Chondrocyte (in vitro differentiated cells): ENCODE data around the gene OR4M1. TPM values are rescaled to one million over a fixed set of nuclear protein-coding genes. Genes with fewer than 3 reads are reported as not detected.
"Not testable (repeated sequence)": the region's sequence is repeated elsewhere in the genome, so short reads cannot be mapped to it uniquely, and the experiment has no call there.

ENCODE experiments used
- DNase-seq: peaks from one replicate; pipeline ENCODE4 v3.0.0; 2021; ENCODE audit warnings: mixed read lengths, low spot score
- H3K27ac Mint-ChIP-seq: one replicate; pipeline ENCODE4 v1.8.0; 2021; ENCODE audit warnings: mild to moderate bottlenecking, moderate library complexity, mixed read lengths; ENCODE audit not compliant: unreplicated experiment
- H3K27me3 Mint-ChIP-seq: 2 replicates; pipeline ENCODE4 v1.8.0; 2021; ENCODE audit warnings: low read depth, mixed read lengths
- H3K36me3 Mint-ChIP-seq: 2 replicates; pipeline ENCODE4 v1.8.0; 2021; ENCODE audit warnings: low read depth, mixed read lengths
- H3K4me1 Mint-ChIP-seq: 2 replicates; pipeline ENCODE4 v1.8.0; 2021; ENCODE audit warnings: low read depth, mild to moderate bottlenecking, mixed read lengths
- H3K4me3 Mint-ChIP-seq: one replicate; pipeline ENCODE4 v1.8.0; 2021; ENCODE audit warnings: mild to moderate bottlenecking, moderate library complexity, mixed read lengths; ENCODE audit not compliant: unreplicated experiment
- H3K9me3 Mint-ChIP-seq: 2 replicates; pipeline ENCODE4 v1.8.0; 2021; ENCODE audit warnings: low read depth, mixed read lengths
- CTCF ChIP-seq: fragments of 200-600 bp; sonication (generic); IDR thresholded peaks from 2 replicates; pipeline ENCODE4 v1.5.0; 2021; ENCODE audit warnings: antibody characterized with exemption, mild to moderate bottlenecking, moderate library complexity
- total RNA-seq: library from RNA; stranded (reverse); gene quantifications from 3 replicates; pipeline ENCODE4 v1.2.1, GENCODE V29; 2021

OR4M1 gene
- total RNA-seq, 1 donor from 2014 or later, result not detected

DNA sequence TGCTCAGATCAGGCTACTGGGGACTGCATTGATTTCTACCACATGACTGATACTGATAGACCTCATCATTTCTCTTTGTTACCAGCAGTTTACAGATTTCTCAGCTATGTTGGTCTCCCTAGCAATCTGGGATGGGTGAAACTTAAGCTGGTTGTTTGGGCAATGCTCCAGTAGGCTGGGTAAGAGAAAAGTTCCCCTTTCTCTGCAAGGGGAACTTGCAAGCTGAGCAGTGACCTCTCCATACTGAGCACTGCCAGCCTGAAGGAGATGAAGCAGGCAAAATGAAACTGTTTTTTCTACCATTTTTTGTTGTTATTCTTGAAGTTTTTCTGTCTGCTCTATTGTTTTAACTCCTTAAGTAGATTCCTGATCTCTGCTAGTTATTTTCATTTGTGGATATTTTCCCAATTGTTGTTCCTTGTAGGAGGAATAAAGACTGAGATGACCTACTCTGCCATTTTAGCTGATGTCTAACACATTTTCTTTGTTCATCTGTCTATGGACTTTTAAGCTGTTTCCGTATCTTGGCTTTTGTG, 1.3 kb upstream of the OR4M1 start:
- Mint-ChIP-seq H3K4me1 (no peaks in the 10 kb centered on the region), H3K9me3 (peaks cover 77% of the 10 kb centered on the region), H3K27ac (no peak overlapping the region), H3K27me3 (no peaks in the 10 kb centered on the region), H3K4me3 (no peak overlapping the region), H3K36me3 (no peaks in the 10 kb centered on the region)
- no peak for TF ChIP-seq CTCF
- no peak for DNase-seq

GRCh38 chr14:19772454-19772853, 850 bp upstream of the OR4M1 start:
- not testable (repeated sequence) for H3K36me3 Mint-ChIP-seq, H3K4me1 Mint-ChIP-seq, H3K4me3 Mint-ChIP-seq, DNase-seq, H3K27ac Mint-ChIP-seq, H3K27me3 Mint-ChIP-seq
- peaks cover 77% of the 10 kb centered on the region for H3K9me3 Mint-ChIP-seq

DNA sequence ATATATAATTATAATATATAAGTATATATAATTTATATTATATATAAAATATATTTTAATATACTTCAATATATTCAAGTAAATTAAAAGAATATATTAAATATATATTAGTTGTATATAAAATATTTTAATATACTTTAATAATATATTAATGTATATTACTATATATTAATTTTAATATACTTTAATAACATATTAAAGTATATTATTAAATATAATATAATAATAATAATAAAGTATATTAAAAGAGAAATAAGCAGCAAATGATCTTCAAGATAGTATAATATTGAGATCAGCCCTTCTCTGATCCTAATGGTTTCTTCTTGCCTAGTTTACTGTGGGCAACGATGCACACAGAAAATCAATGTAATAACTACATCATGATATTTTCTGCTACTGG, 2.3 kb downstream of the OR4M1 start:
- Mint-ChIP-seq H3K36me3 (no peaks in the 10 kb centered on the region), H3K4me1 (no peaks in the 10 kb centered on the region), H3K4me3 (no peak overlapping the region), H3K27ac (no peak overlapping the region), H3K27me3 (no peaks in the 10 kb centered on the region), H3K9me3 (peaks cover 68% of the 10 kb centered on the region)
- DNase-seq, result no peak
- TF ChIP-seq CTCF, result no peak

DNA sequence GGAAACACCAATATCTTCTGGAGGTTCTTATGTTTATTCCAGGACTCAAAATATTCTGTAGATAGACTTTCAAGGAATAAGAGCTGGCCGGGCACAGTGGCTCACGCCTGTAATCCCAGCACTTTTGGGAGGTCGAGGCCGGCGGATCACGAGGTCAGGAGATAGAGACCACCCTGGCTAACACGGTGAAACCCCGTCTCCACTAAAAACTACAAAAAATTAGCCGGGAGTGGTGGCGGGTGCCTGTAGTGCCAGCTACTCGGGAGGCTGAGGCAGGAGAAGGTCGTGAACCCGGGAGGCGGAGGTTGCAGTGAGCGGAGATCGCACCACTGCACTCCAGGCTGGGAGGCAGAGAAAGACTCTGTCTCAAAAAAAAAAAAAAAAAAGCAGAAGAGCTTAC, 12.5 kb downstream of the OR4M1 start:
- not testable (repeated sequence) for H3K4me3 Mint-ChIP-seq, H3K4me1 Mint-ChIP-seq, H3K27ac Mint-ChIP-seq, DNase-seq, H3K36me3 Mint-ChIP-seq, H3K27me3 Mint-ChIP-seq
- H3K9me3 Mint-ChIP-seq, result peaks cover 28% of the 10 kb centered on the region

GRCh38 chr14:19787318-19787717, 14.0 kb downstream of the OR4M1 start:
- not testable (repeated sequence) for DNase-seq, H3K27me3 Mint-ChIP-seq, H3K4me3 Mint-ChIP-seq, H3K36me3 Mint-ChIP-seq, H3K27ac Mint-ChIP-seq, H3K4me1 Mint-ChIP-seq
- H3K9me3 Mint-ChIP-seq, result peaks cover 25% of the 10 kb centered on the region

- H3K4me1 Mint-ChIP-seq, H3K4me3 Mint-ChIP-seq, H3K27ac Mint-ChIP-seq, DNase-seq, H3K27me3 Mint-ChIP-seq, H3K36me3 Mint-ChIP-seq: not testable (repeated sequence)
- peaks cover 18% of the 10 kb centered on the region for H3K9me3 Mint-ChIP-seq
Measured at GRCh38 chr14:19788150-19788549, 14.8 kb downstream of the OR4M1 start.

GRCh38 chr14:19796520-19797108, 23.3 kb downstream of the OR4M1 start:
- H3K27ac Mint-ChIP-seq, H3K4me3 Mint-ChIP-seq, H3K27me3 Mint-ChIP-seq, H3K36me3 Mint-ChIP-seq, H3K4me1 Mint-ChIP-seq, DNase-seq: not testable (repeated sequence)
- peaks cover 20% of the 10 kb centered on the region for H3K9me3 Mint-ChIP-seq

GRCh38 chr14:19799880-19800279, 26.6 kb downstream of the OR4M1 start:
- Mint-ChIP-seq H3K36me3 (no peaks in the 10 kb centered on the region), H3K4me1 (no peaks in the 10 kb centered on the region), H3K4me3 (no peak overlapping the region), H3K27ac (no peak overlapping the region), H3K27me3 (no peaks in the 10 kb centered on the region), H3K9me3 (peaks cover 22% of the 10 kb centered on the region)
- TF ChIP-seq CTCF, result no peak
- DNase-seq, result peak; percentile 94
